ENCODE data around the gene LPO. TPM values are rescaled to one million over a fixed set of nuclear protein-coding genes. Genes with fewer than 3 reads are reported as not detected.

The LPO gene
- polyA plus RNA-seq, 1 experiment = not detected

- CTCF ChIA-PET = interaction anchor here (2.6 to 6.5 kb wide), 3 partner anchors 11 to 133 kb away, joined by 11 to 107 read pairs (median 68); partner anchors contain the start of gene RNF43
- TF ChIP-seq, protein P1, sequence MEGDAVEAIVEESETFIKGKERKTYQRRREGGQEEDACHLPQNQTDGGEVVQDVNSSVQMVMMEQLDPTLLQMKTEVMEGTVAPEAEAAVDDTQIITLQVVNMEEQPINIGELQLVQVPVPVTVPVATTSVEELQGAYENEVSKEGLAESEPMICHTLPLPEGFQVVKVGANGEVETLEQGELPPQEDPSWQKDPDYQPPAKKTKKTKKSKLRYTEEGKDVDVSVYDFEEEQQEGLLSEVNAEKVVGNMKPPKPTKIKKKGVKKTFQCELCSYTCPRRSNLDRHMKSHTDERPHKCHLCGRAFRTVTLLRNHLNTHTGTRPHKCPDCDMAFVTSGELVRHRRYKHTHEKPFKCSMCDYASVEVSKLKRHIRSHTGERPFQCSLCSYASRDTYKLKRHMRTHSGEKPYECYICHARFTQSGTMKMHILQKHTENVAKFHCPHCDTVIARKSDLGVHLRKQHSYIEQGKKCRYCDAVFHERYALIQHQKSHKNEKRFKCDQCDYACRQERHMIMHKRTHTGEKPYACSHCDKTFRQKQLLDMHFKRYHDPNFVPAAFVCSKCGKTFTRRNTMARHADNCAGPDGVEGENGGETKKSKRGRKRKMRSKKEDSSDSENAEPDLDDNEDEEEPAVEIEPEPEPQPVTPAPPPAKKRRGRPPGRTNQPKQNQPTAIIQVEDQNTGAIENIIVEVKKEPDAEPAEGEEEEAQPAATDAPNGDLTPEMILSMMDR (IDR thresholded peaks at IDR 0.05; ENCODE audit: low read depth, low read length) = no peak
- Histone ChIP-seq H3K27me3 (ENCODE audit: control insufficient read depth, insufficient read depth, low read length) (no peaks in the 10 kb centered on the region), H3K4me3 (ENCODE audit: low read depth, low read length) (no peak overlapping the region), H3K9me3 (ENCODE audit: control insufficient read depth, insufficient read depth, low read length) (no peaks in the 10 kb centered on the region), H3K27ac (ENCODE audit: low read depth, low read length) (no peak overlapping the region)
- no peak for DNase-seq (ENCODE audit: low read depth, low spot score)
- POLR2A ChIA-PET = no interaction called here
These were observed 76.9 kb downstream of the LPO start for GRCh38 chr17:58315281-58315711.

GRCh38 chr17:58315750-58316149 is 77.4 kb downstream of the LPO start:
- Histone ChIP-seq H3K27ac (ENCODE audit: low read depth, low read length) (no peak overlapping the region), H3K27me3 (ENCODE audit: control insufficient read depth, insufficient read depth, low read length) (no peaks in the 10 kb centered on the region), H3K4me3 (ENCODE audit: low read depth, low read length) (no peak overlapping the region), H3K9me3 (ENCODE audit: control insufficient read depth, insufficient read depth, low read length) (no peaks in the 10 kb centered on the region)
- CTCF ChIA-PET = interaction anchor here (2.6 to 6.5 kb wide), 3 partner anchors 12 to 132 kb away, joined by 11 to 107 read pairs (median 68); partner anchors contain the start of gene RNF43
- POLR2A ChIA-PET = interaction anchor here (0.6 kb wide), 1 partner anchor 37 kb away, joined by 3 read pairs; no protein-coding TSS in a partner anchor
- TF ChIP-seq, protein P1 (IDR thresholded peaks at IDR 0.05; ENCODE audit: low read depth, low read length) = no peak
- DNase-seq (ENCODE audit: low read depth, low spot score) = no peak

- Histone ChIP-seq H3K27me3 (ENCODE audit: control insufficient read depth, insufficient read depth, low read length) (no peaks in the 10 kb centered on the region), H3K9me3 (ENCODE audit: control insufficient read depth, insufficient read depth, low read length) (no peaks in the 10 kb centered on the region), H3K27ac (ENCODE audit: low read depth, low read length) (no peak overlapping the region), H3K4me3 (ENCODE audit: low read depth, low read length) (no peak overlapping the region)
- POLR2A ChIA-PET = interaction anchor here (0.6 to 1.9 kb wide), 2 partner anchors 36 to 101 kb away, joined by 3 to 8 read pairs; partner anchors contain the start of gene RNF43
- TF ChIP-seq, protein P1 (IDR thresholded peaks at IDR 0.05; ENCODE audit: low read depth, low read length) = no peak
- no peak for DNase-seq (ENCODE audit: low read depth, low spot score)
- CTCF ChIA-PET = interaction anchor here (0.6 to 6.5 kb wide), 19 partner anchors 10 to 172 kb away, joined by 3 to 107 read pairs (median 10); partner anchors contain the start of genes HSF5, RNF43 and SUPT4H1
These were observed 78.0 kb downstream of the LPO start for GRCh38 chr17:58316260-58316960.

DNA sequence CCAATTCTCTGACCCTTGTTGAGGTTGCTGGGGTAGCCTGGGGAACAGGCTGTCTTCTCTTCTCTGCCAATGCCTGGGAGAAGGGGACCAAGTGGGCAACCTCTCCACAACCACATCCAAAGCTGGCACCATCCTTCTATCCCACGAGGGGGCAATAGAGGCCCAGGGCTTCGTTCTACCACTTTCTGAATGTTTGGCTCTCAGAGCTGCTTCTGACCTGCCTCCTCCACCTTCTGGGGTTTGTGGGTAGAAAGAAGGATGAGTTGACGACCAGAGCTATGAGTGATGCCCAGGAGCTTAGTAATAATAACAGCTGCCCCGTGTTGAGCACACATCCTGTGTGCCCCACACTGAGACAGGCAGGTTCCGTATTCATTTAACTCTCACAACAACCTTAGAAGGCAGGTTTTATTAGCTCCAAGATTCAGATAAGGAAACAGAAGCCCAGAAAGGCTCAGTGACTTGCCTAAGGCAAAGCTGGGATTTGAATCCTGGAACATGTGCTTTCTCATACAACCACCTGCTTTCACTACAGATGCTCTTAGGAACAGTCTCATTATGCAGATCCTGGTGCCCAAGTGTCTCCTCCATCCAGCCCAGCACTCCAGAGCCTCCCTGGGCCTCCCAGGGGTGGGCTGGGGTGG is 79.2 kb downstream of the LPO start:
- ChIA-PET POLR2A (interaction anchor here (1.1 to 2.1 kb wide), 4 partner anchors 20 to 100 kb away, joined by 4 to 22 read pairs (median 10); partner anchors contain the start of genes RNF43 and SUPT4H1), CTCF (interaction anchor here (0.6 to 6.5 kb wide), 37 partner anchors 8 to 1146 kb away, joined by 3 to 107 read pairs (median 5); partner anchors contain the start of genes HSF5, RNF43, SUPT4H1 and TSPOAP1)
- peak; percentile 43 for DNase-seq (ENCODE audit: low read depth, low spot score)
- Histone ChIP-seq H3K27me3 (ENCODE audit: control insufficient read depth, insufficient read depth, low read length) (no peaks in the 10 kb centered on the region), H3K4me3 (ENCODE audit: low read depth, low read length) (no peak overlapping the region), H3K27ac (ENCODE audit: low read depth, low read length) (no peak overlapping the region), H3K9me3 (ENCODE audit: control insufficient read depth, insufficient read depth, low read length) (no peaks in the 10 kb centered on the region)
- TF ChIP-seq, protein P1 (IDR thresholded peaks at IDR 0.05; ENCODE audit: low read depth, low read length) = peak; percentile 94

All from AG04450 (cell line).